Testis (tissue), 3 donors: ENCODE data around the gene TMEM156. TPM values are rescaled to one million over a fixed set of nuclear protein-coding genes. Genes with fewer than 3 reads are reported as not detected.

Source experiments
- DNase-seq: peaks from one replicate; pipeline ENCODE4 v3.0.0-alpha.2; 2019
- H3K27ac ChIP-seq, 2 donors: fragments of 200-600 bp; sonication (generic); one replicate each; pipeline ENCODE4 v1.5.1; 2019
- H3K27me3 ChIP-seq: fragments of 200-600 bp; sonication (generic); one replicate; pipeline ENCODE4 v1.5.1; 2019
- H3K36me3 ChIP-seq: fragments of 200-600 bp; sonication (generic); one replicate; pipeline ENCODE4 v1.5.1; 2017; ENCODE audit warnings: low read depth; ENCODE audit errors: missing control alignments
- H3K4me1 ChIP-seq: fragments of 200-600 bp; sonication (generic); one replicate; pipeline ENCODE4 v1.5.1; 2019
- H3K4me3 ChIP-seq, 2 donors: fragments of 200-600 bp; sonication (generic); one replicate each; pipeline ENCODE4 v1.5.1; 2017 to 2019
- H3K9me3 ChIP-seq: fragments of 200-600 bp; sonication (generic); one replicate; pipeline ENCODE4 v1.5.1; 2017
- CTCF ChIP-seq, 3 experiments: fragments of 450-650 bp in 2 of 3; fragments of 200-600 bp in 1 of 3; sonication (generic) in 1 of 3; IDR thresholded peaks; one replicate each; pipeline ENCODE4 v1.5.1; 2016 to 2019; ENCODE audit warnings: antibody characterized with exemption in 3 of 3, mild to moderate bottlenecking in 2 of 3, moderate library complexity in 1 of 3
- POLR2A ChIP-seq: fragments of 450-650 bp; IDR thresholded peaks from one replicate; pipeline ENCODE4 v1.6.1; 2017; ENCODE audit warnings: antibody characterized with exemption, mild to moderate bottlenecking, moderate library complexity
- WGBS, 2 donors: methylation state at CpG; one replicate each; pipeline ENCODE4 v1.1.5; 2018; 5-methylcytosine and 5-hydroxymethylcytosine counted together
- intact Hi-C: fragments of 100-400 bp; cut with DNase I; formaldehyde crosslinking; loops from one replicate; pipeline ENCODE4 v1.15.1; 2023; ENCODE audit warnings: low total_unique reads
- polyA plus RNA-seq: library from polyadenylated mRNA; stranded (reverse); fragments of 350-450 nt; fragmentation: Illumina TruSeq; extraction: RNeasy Lipid Tissue Mini Kit (QIAGEN cat#74804); gene quantifications from one replicate; pipeline ENCODE4 v1.2.3, GENCODE V29; 2014; ENCODE audit warnings: low read depth, low replicate concordance; ENCODE audit not compliant: insufficient read depth
- total RNA-seq, 2 donors: library from RNA; depleted of rRNA; stranded (reverse); fragments of >200 nt; gene quantifications; one replicate each; pipeline ENCODE4 v1.2.3, GENCODE V29; 2016

The TMEM156 gene
- total and polyA plus RNA-seq, 3 donors from 2014 or later, result 0.86 TPM; not detected in 2

DNA sequence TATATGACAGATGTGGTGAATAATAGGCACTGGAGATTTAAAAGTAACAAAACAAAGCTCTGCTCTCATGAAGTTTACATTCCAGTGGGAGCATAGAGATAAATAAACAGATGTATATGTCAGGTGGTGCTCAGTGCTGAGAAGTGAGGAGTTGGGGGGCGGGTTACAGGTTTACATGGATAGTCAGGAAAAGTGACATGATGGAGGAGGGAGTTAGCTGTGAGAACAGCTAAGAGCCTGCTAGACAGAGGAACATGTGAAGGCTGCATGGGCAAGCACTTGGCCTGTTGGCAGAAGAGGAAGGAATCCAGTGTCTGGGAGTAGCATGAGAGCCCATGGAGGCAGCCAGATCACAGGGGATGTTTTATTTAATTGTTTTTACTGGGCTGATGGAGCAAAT, 10.2 kb upstream of the TMEM156 start:
- TF ChIP-seq POLR2A, result no peak
- no peak for TF ChIP-seq CTCF (IDR thresholded peaks at IDR 0.05)
- Histone ChIP-seq H3K4me1 (peaks cover 7% of the 10 kb centered on the region), H3K9me3 (no peaks in the 10 kb centered on the region), H3K27ac (no peak overlapping the region), H3K36me3 (no peaks in the 10 kb centered on the region), H3K4me3 (no peak overlapping the region), H3K27me3 (no peaks in the 10 kb centered on the region)
- no peak for DNase-seq
- intact Hi-C loops, result no loop called here
- 78 to 94% methylated on average over 1 of the region's 1 CpG for WGBS, 2 donors

GRCh38 chr4:39039108-39039507, 6.9 kb upstream of the TMEM156 start:
- H3K27me3 ChIP-seq, result no peaks in the 10 kb centered on the region
- H3K9me3 ChIP-seq, result no peaks in the 10 kb centered on the region
- no peak for DNase-seq
- intact Hi-C loops, result no loop called here
- no peak overlapping the region for H3K4me3 ChIP-seq
- no peak overlapping the region for H3K27ac ChIP-seq
- 81 to 86% methylated on average over 3 of the region's 3 CpGs for WGBS, 2 donors
- no peaks in the 10 kb centered on the region for H3K4me1 ChIP-seq
- TF ChIP-seq CTCF (IDR thresholded peaks at IDR 0.05), result no peak
- TF ChIP-seq POLR2A, result no peak
- H3K36me3 ChIP-seq, result no peaks in the 10 kb centered on the region

GRCh38 chr4:39037941-39038340, 5.7 kb upstream of the TMEM156 start:
- intact Hi-C loops, result no loop called here
- no peak for DNase-seq
- no peaks in the 10 kb centered on the region for H3K9me3 ChIP-seq
- H3K4me3 ChIP-seq, result no peak overlapping the region
- no peak for TF ChIP-seq CTCF (IDR thresholded peaks at IDR 0.05)
- no peak for TF ChIP-seq POLR2A
- no peak overlapping the region for H3K27ac ChIP-seq
- WGBS, 2 donors, result 66 to 72% methylated on average over 3 of the region's 3 CpGs
- H3K4me1 ChIP-seq, result no peaks in the 10 kb centered on the region
- no peaks in the 10 kb centered on the region for H3K27me3 ChIP-seq
- H3K36me3 ChIP-seq, result no peaks in the 10 kb centered on the region

GRCh38 chr4:39037491-39037825, 5.2 kb upstream of the TMEM156 start:
- intact Hi-C loops, result no loop called here
- no peak overlapping the region for H3K27ac ChIP-seq
- 77 to 81% methylated on average over 4 of the region's 4 CpGs for WGBS, 2 donors

More at GRCh38 chr4:39037491-39037825, 5.2 kb upstream of the TMEM156 start:
- Histone ChIP-seq H3K27me3 (no peaks in the 10 kb centered on the region), H3K36me3 (no peaks in the 10 kb centered on the region), H3K4me3 (no peak overlapping the region), H3K4me1 (no peaks in the 10 kb centered on the region), H3K9me3 (no peaks in the 10 kb centered on the region)
- no peak for DNase-seq
- TF ChIP-seq CTCF (IDR thresholded peaks at IDR 0.05) (no peak), POLR2A (no peak)
